HCT116 (cell line): ENCODE data around the gene SLC25A1.

Experiments
- EZH2 ChIP-seq: fragments of 200-600 bp; sonication (generic); IDR thresholded peaks from 2 replicates; pipeline ENCODE4 v1.6.1; 2017; ENCODE audit warnings: antibody characterized with exemption, mixed run types
- FOSL1 ChIP-seq: IDR thresholded peaks from 2 replicates; pipeline ENCODE4 v1.6.1; 2012; ENCODE audit warnings: low read depth
- POLR2A ChIP-seq: IDR thresholded peaks from 2 replicates; pipeline ENCODE4 v1.7.0; 2011; ENCODE audit warnings: borderline replicate concordance; ENCODE audit not compliant: insufficient read depth, insufficient read length; ENCODE audit errors: extremely low read depth
- POLR2AphosphoS5 ChIP-seq: IDR thresholded peaks from 2 replicates; pipeline ENCODE4 v1.6.1; 2011; ENCODE audit warnings: mild to moderate bottlenecking, low read depth, low read length, moderate library complexity
- RAD21 ChIP-seq: IDR thresholded peaks from 2 replicates; pipeline ENCODE4 v1.6.1; 2012; ENCODE audit warnings: low read depth, mild to moderate bottlenecking
- TF ChIP-seq, protein P1 (sequence below): IDR thresholded peaks from 2 replicates; pipeline ENCODE4 v1.6.1; 2011; ENCODE audit warnings: mild to moderate bottlenecking, low read length, moderate library complexity; ENCODE audit not compliant: insufficient replicate concordance; ENCODE audit errors: extremely low read depth
- TF ChIP-seq, protein P2 (sequence below), 3 experiments: fragments of 200-600 bp in 1 of 3; sonication (generic) in 1 of 3; IDR thresholded peaks in 2 of 3; conservative IDR thresholded peaks in 1 of 3; 2 replicates each; pipeline ENCODE4 v1.5.1; 2012 to 2017; ENCODE audit warnings: low read depth in 2 of 3, low read length in 2 of 3, antibody characterized with exemption in 1 of 3, borderline replicate concordance in 1 of 3, control low read depth in 1 of 3, mild to moderate bottlenecking in 1 of 3, mixed read lengths in 1 of 3, mixed run types in 1 of 3, moderate library complexity in 1 of 3; ENCODE audit not compliant: insufficient read depth in 1 of 3
- TF ChIP-seq, protein P3 (sequence below): IDR thresholded peaks from 2 replicates; pipeline ENCODE4 v1.6.1; 2012
- TF ChIP-seq, protein P4 (sequence below): IDR thresholded peaks from 2 replicates; pipeline ENCODE4 v1.6.1; 2012; ENCODE audit warnings: low read depth

DNA sequence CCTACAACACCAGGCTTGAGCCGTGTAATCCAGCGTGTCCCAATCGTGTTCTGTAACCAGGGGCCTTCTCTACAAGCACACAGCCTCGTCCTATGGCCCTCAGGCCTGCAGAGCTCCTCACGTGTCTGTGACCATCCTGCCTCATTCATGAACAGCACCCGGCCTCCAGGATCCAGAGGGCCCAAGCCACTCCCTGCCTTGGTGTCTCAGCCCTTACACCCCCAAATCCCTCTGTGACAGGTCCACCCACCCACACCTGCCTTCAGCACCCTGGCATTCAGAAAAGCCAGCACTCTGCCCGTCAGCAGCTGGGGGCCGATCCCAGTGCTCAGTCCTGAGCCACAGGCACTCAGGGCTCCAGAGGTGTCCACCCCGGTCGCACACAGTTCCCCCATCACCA, 41.6 kb downstream of the SLC25A1 start:
- TF ChIP-seq, protein P1, sequence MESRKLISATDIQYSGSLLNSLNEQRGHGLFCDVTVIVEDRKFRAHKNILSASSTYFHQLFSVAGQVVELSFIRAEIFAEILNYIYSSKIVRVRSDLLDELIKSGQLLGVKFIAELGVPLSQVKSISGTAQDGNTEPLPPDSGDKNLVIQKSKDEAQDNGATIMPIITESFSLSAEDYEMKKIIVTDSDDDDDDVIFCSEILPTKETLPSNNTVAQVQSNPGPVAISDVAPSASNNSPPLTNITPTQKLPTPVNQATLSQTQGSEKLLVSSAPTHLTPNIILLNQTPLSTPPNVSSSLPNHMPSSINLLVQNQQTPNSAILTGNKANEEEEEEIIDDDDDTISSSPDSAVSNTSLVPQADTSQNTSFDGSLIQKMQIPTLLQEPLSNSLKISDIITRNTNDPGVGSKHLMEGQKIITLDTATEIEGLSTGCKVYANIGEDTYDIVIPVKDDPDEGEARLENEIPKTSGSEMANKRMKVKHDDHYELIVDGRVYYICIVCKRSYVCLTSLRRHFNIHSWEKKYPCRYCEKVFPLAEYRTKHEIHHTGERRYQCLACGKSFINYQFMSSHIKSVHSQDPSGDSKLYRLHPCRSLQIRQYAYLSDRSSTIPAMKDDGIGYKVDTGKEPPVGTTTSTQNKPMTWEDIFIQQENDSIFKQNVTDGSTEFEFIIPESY: no peak
- TF ChIP-seq, protein P2, sequence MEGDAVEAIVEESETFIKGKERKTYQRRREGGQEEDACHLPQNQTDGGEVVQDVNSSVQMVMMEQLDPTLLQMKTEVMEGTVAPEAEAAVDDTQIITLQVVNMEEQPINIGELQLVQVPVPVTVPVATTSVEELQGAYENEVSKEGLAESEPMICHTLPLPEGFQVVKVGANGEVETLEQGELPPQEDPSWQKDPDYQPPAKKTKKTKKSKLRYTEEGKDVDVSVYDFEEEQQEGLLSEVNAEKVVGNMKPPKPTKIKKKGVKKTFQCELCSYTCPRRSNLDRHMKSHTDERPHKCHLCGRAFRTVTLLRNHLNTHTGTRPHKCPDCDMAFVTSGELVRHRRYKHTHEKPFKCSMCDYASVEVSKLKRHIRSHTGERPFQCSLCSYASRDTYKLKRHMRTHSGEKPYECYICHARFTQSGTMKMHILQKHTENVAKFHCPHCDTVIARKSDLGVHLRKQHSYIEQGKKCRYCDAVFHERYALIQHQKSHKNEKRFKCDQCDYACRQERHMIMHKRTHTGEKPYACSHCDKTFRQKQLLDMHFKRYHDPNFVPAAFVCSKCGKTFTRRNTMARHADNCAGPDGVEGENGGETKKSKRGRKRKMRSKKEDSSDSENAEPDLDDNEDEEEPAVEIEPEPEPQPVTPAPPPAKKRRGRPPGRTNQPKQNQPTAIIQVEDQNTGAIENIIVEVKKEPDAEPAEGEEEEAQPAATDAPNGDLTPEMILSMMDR (IDR thresholded peaks at IDR 0.05 in 2 of 3, conservative IDR thresholded peaks at IDR 0.05 in 1 of 3; ENCODE audit: borderline replicate concordance in 1 of 3, insufficient read depth in 1 of 3, low read depth in 2 of 3, low read length in 2 of 3): no peak
- TF ChIP-seq, protein P3, sequence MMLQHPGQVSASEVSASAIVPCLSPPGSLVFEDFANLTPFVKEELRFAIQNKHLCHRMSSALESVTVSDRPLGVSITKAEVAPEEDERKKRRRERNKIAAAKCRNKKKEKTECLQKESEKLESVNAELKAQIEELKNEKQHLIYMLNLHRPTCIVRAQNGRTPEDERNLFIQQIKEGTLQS: no peak
- TF ChIP-seq POLR2AphosphoS5 (no peak), EZH2 (no peak), POLR2A (no peak), RAD21 (no peak), FOSL1 (no peak)
- TF ChIP-seq, protein P4, sequence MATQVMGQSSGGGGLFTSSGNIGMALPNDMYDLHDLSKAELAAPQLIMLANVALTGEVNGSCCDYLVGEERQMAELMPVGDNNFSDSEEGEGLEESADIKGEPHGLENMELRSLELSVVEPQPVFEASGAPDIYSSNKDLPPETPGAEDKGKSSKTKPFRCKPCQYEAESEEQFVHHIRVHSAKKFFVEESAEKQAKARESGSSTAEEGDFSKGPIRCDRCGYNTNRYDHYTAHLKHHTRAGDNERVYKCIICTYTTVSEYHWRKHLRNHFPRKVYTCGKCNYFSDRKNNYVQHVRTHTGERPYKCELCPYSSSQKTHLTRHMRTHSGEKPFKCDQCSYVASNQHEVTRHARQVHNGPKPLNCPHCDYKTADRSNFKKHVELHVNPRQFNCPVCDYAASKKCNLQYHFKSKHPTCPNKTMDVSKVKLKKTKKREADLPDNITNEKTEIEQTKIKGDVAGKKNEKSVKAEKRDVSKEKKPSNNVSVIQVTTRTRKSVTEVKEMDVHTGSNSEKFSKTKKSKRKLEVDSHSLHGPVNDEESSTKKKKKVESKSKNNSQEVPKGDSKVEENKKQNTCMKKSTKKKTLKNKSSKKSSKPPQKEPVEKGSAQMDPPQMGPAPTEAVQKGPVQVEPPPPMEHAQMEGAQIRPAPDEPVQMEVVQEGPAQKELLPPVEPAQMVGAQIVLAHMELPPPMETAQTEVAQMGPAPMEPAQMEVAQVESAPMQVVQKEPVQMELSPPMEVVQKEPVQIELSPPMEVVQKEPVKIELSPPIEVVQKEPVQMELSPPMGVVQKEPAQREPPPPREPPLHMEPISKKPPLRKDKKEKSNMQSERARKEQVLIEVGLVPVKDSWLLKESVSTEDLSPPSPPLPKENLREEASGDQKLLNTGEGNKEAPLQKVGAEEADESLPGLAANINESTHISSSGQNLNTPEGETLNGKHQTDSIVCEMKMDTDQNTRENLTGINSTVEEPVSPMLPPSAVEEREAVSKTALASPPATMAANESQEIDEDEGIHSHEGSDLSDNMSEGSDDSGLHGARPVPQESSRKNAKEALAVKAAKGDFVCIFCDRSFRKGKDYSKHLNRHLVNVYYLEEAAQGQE: no peak
